GOT3 (cell line): ENCODE data around the gene SRBD1.

Experiments
- DNase-seq: peaks from one replicate; lab custom pipeline; 2025; ENCODE audit warnings: mixed read lengths; lab: John Stamatoyannopoulos, UW

The SRBD1 gene, protein sequence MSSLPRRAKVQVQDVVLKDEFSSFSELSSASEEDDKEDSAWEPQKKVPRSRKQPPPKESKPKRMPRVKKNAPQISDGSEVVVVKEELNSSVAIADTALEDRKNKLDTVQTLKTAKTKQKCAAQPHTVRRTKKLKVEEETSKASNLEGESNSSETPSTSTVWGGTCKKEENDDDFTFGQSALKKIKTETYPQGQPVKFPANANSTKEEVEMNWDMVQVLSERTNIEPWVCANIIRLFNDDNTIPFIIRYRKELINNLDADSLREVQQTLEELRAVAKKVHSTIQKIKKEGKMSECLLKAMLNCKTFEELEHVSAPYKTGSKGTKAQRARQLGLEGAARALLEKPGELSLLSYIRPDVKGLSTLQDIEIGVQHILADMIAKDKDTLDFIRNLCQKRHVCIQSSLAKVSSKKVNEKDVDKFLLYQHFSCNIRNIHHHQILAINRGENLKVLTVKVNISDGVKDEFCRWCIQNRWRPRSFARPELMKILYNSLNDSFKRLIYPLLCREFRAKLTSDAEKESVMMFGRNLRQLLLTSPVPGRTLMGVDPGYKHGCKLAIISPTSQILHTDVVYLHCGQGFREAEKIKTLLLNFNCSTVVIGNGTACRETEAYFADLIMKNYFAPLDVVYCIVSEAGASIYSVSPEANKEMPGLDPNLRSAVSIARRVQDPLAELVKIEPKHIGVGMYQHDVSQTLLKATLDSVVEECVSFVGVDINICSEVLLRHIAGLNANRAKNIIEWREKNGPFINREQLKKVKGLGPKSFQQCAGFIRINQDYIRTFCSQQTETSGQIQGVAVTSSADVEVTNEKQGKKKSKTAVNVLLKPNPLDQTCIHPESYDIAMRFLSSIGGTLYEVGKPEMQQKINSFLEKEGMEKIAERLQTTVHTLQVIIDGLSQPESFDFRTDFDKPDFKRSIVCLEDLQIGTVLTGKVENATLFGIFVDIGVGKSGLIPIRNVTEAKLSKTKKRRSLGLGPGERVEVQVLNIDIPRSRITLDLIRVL

DNA sequence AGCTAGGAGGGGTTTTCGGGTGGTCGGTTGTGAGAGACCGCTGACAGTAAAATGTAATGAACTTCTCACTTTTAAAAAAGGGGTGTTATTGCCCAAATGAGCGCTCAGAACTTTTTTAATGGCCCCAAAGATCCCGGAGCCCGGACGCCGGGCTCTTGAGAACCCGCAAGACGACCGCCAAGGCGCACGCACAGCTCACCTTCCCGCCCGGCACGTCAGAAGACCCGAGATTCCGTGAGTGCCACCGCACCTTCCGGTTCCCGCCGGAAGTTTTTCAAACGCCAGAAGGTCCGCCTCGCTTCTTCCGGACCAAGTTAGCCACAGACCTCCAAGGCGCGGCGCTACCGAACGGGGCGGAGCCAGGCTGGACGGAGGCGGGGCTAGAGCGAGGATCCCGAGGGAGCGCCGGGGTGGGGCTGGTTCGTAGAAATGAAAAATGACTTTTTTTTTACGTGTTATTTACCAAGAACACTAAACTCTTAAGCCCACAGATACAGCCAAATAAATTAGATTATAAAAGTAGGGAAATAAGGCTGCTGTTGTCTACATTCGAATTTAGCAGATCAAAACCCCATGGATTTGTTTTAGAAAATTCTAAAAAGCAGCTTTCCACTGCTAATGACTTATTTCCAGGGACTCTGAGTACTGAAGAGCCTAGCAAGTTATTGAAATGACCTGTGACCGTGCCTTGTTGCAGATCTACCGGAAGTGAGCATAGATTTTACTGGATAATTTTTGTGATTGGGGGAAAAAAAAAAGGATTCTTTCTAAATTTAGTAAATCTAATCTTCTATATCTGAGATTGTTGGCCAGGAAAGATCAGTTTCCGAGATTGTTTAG lies at the start of gene SRBD1:
TSS of gene SRBD1 (minus strand) at position 248 of the 840 bp plus-strand sequence. CDS start 5,826 bp downstream, outside the sequence.
- DNase-seq = peak; percentile 64

- no peak for DNase-seq
Measured at GRCh38 chr2:45654250-45654649, 43.2 kb upstream of the SRBD1 start.

DNA sequence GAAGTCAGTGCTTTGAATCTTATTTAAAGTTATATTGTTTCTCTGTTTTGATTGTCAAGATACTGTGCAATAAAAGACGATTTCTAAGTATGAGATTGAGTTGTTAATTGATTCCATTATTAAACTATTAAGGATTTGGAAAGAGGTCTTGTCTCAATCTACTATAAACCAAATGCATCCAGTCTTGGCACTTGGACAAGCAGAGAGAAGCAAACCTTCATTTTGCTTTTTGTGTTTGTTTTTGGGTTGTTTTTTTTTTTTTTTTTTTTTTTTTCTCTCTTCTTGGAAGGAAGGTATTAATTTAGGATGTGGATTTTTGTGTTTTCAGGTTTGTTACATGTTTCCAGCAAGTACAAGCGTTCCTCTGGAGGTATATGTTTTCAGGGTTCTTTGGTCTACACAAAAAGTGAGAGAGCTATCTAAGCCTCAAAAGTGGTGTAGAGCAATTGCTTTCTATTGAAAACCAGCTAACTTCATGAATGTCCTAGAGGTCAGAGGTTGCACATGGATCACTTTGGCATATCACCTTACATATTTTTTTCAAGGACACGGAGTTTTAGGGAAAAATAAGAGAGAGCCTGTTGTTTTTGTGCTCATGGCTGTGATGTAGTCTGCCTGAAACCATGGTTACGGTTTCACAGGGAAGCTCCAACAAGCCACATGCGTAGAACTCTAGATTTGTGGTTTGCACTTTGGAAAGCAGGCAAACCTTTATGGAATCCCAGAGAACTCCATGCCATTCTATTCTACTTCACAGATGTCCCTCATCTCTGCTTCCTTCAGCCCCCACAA lies 42.3 kb upstream of the SRBD1 start:
- no peak for DNase-seq

DNA sequence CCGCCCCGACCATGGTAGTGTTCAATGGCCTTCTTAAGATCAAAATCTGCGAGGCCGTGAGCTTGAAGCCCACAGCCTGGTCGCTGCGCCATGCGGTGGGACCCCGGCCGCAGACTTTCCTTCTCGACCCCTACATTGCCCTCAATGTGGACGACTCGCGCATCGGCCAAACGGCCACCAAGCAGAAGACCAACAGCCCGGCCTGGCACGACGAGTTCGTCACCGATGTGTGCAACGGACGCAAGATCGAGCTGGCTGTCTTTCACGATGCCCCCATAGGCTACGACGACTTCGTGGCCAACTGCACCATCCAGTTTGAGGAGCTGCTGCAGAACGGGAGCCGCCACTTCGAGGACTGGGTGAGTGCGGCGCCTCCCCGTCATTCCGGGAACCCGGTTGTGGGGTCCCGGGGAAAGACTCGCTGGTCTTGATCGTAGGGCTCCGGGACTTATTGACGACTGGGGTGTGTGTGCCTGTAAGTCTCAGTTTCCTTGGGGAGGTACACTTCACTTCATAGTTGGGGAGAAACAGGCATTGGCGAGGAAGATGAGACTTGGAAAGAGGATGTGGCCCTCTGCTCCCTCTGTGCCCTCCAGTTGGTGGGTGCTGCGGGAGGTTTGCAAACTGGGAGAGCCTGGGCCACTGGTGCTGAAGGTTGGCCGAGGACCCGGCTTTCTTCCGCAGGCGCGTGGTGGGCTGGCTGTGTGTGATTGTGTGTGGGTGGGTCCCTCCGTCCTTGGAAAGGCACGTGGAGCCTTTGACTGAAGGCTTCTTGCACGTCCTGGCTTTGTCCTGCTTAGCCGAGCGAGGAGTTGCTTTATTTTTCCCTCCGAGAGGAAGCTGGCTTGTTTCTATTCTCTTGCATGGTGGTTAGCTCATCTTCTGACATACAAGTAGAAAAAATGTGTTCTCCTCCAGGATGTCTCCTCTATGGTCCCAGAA lies 41.3 kb upstream of the SRBD1 start:
- no peak for DNase-seq

DNA sequence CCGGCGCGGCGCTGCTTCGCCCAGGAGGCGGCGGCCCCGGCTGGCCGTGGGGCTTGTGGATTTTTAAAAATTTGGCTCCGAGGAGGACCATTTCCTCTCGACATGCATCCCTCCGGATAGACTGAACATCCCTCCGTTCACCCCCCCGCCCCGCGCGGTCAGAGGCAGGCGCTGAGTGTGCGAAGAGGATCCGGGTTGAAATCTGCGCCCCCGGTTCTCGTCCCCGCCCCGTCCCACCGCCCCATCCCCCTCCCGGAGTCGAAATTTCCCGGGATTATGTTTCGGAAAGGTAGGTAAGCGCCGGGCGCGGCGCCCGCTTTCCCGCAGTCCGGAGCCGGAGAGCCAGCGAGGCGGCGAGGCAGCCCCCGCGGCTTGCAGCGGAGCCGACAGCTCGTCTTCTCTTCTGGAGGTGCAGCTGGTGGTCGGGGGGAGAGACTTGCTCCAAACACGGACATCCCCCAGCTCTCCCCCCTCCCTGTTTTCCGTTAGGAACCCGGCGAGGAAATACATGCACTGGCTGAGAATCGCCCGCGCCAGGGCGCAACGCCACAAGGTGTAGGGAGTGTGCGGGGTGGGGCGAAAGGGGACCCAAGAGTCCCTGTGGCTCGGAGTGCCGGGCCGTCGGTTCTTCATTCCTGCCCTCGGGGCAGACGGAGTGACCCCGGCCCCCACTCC lies 40.5 kb upstream of the SRBD1 start, which contains the start of gene PRKCE:
TSS of gene PRKCE (plus strand) at position 261 of the 675 bp plus-strand sequence.
- DNase-seq = peak; percentile 62

DNA sequence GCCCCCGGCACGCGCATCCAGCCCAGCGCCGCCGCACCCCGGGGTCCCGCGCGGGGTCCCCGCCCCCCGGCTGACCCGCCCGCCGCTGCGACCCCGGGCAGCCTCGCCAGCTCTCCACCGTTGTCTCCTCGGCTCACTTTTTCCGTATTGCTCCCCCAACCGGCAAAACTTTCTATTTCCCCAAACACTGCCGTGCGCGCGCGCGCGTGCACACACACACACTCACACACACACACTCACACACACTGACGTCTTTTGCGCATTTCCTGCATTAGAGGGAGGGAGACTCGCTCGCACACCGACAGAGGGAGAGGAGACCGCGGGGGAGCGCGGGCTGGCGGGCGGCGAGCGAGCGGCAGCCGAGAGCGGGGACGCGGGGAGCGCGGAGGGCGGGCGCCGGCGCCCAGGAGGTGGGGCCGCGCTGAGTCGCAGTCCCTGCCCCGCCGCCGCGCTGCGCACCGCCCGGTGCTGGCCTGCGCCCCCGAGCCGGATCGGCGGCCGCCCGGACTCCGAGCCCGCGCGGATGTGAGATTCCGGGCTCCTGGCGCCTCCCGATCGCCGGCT lies 39.9 kb upstream of the SRBD1 start:
- DNase-seq = peak; percentile 75

GRCh38 chr2:45649858-45650811 lies 39.1 kb upstream of the SRBD1 start:
- peak; percentile 14 for DNase-seq

DNA sequence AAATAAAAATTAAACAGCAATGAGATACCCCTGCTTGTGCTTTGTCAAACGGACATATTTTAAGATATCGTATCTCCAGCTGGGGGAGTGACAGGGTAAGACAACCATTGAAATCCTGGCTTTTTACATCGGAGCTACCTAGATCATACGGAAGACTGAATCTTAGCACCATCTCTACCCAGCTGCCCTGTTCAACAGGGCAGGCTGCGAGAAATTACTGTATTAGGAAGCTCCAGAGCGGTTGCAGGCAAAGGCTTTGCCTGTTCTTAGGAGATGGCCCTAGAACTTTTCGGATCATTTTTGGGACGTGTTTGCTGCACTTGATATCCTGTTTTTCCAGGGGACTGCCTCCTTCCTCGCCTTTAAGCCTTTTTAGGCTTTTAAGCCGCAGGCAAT lies 38.4 kb upstream of the SRBD1 start:
- no peak for DNase-seq

- no peak for DNase-seq
Measured at GRCh38 chr2:45648636-45649035, 37.6 kb upstream of the SRBD1 start.

GRCh38 chr2:45647986-45648520 lies 37.0 kb upstream of the SRBD1 start:
- no peak for DNase-seq

DNA sequence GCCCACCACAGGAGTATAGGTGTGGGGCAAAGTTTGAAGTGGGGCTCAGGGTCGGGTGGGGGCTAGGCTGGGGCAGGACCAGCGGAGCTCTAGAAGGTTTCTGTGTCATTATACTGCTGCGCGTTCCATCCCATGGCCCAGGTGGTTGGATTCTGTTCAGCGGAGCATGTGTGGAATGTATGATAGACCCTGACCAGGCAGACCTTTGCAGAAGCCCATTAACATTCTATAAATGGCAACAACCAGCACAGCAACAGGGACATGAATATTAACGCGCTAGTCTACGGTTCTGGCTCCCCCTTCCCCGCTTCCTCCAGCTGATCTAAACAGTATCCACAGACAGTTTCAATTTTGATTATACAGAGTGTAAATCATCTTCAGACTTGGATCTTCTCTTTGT lies 36.3 kb upstream of the SRBD1 start:
- no peak for DNase-seq

DNA sequence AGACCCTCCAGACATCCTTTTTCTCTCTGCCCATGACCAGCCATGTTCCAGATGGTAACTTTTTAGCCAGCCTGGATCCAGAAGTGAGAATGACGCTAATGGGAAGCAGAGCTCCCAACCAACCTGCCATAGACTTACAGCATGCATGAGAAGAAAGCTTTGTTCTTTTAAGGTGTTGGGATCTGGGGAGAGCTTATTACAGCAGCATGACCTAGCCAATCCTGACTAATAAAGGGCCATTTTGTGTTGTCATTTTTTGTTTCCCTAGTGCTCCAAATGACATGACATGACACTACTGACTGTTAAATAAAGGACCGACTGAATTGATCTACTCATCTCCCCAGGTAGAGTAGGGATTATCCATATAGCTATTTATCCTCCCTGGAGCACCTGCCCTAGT lies 35.2 kb upstream of the SRBD1 start:
- DNase-seq = no peak

DNA sequence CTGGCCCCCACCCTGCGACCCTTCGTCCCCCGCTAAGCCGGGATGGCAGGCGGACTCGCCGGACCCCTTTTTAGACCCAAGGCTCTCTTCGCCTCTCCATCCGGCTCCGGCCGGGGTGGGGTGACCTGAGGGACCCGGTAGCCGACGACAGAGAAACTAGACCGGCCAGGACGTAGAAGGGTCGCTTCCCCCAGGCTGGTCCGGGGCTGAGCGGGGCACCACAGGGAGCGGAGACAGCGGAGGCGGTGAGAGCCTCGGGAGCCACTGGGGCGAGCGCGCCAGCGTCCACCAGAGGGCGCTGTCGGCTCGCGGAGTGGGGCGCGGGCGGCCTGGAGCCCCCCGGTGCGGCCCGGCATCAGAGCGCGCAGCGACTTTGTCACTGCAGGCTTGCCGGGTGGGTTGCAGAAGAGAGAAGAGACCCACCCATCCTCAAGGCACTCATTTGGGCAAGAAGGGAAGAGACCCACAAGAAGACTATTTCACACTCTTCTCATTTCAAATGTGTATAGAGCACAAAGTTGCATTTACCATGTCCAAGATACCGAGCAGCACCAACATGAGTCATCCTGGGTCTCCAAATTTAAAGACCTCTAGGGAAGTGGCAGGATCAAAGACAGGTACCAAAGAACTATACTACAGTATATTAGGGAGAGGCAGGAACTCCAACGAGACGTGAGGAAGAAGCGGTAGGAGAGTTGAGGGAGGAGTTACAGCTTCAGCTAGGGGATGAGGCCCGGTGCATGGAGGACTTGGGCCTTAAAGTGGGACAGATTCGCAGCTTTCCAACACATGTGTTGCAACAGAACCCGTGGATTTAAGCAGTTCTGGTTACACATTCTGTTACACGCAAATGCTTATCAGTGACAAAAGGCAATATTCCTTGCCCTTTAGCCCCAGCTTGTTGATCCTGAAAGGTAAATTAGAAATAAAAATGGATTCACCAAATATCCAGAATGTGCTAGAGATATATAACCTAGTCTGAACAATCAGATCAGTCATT lies 32.8 kb upstream of the SRBD1 start:
- no peak for DNase-seq

DNA sequence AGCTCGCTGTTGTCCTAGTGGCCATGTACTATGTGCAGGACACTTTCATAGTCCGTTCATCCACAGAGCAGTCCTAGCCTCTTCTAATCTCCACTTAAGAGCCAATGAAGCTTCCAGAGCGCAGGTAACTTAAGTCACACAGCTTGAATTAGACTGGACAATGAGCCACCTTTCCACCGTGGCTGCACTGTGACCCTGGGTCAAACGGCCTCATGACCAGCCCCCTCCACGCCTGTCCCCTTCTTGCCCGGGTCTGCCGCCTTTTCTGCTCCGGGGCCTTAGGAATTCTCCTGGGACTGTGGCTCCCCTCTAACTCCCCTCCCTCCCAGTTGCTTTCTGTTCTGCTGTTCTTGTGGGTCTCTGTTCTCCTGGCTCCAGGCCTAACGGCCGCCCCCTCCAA lies 32.0 kb upstream of the SRBD1 start:
- DNase-seq = no peak

GRCh38 chr2:45640576-45640975 lies 29.5 kb upstream of the SRBD1 start:
- DNase-seq = no peak

DNA sequence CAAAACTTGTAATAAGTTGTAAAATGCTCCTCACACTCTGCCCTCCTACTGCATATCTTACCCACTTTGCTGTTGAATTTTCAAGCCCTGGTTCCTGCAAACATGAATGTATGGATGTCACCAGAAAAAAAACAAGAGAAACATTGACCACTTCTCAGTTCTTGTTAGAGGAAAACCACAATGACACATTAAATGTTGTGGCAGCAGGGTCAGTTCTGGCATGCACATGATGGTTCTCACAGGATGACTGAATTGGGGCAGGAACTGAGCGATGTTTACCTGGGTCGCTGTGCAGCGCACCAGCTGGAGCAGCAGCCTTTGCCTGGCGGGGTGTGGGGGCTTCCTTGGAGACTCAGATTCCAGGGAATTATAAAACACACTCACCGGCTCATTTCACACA lies 26.4 kb upstream of the SRBD1 start:
- DNase-seq = no peak
